ENCODE measurements around the gene STOM. TPM values are rescaled to one million over a fixed set of nuclear protein-coding genes. Genes with fewer than 3 reads are reported as not detected.
"Not testable (repeated sequence)": the region's sequence is repeated elsewhere in the genome, so short reads cannot be mapped to it uniquely, and the experiment has no call there.

Gene STOM
- total and polyA plus RNA-seq, 3 donors from 2014 or later: 49.7 to 82.3 (median 53.6) TPM

- Histone ChIP-seq H3K4me3 (no peak overlapping the region), H3K4me1 (no peaks in the 10 kb centered on the region), H3K36me3 (ENCODE audit: low read depth, missing control alignments) (no peaks in the 10 kb centered on the region), H3K27me3 (no peaks in the 10 kb centered on the region), H3K9me3 (no peaks in the 10 kb centered on the region), H3K27ac (no peak overlapping the region)
- intact Hi-C loops (cut with DNase I; ENCODE audit: low total_unique reads): loop anchor here (10.0 kb wide), 1 partner anchor 185 kb away; no protein-coding TSS in a partner anchor
- DNase-seq: no peak
- peak; percentile 67 to 78 (median 78) for TF ChIP-seq CTCF (IDR thresholded peaks at IDR 0.05)
- TF ChIP-seq POLR2A (IDR thresholded peaks at IDR 0.05): no peak
- WGBS, 2 donors: 24 to 27% methylated on average over 9 of the region's 9 CpGs
Measured at GRCh38 chr9:121399883-121400607, 30.0 kb upstream of the STOM start.

- 87 to 89% methylated on average over 4 of the region's 4 CpGs for WGBS, 2 donors
- Histone ChIP-seq H3K4me1 (no peaks in the 10 kb centered on the region), H3K9me3 (no peaks in the 10 kb centered on the region), H3K36me3 (ENCODE audit: low read depth, missing control alignments) (no peaks in the 10 kb centered on the region), H3K4me3 (no peak overlapping the region), H3K27me3 (no peaks in the 10 kb centered on the region), H3K27ac (no peak overlapping the region)
- intact Hi-C loops (cut with DNase I; ENCODE audit: low total_unique reads): loop anchor here (10.0 kb wide), 1 partner anchor 185 kb away; no protein-coding TSS in a partner anchor
- no peak for DNase-seq
- TF ChIP-seq CTCF (IDR thresholded peaks at IDR 0.05) (no peak), POLR2A (IDR thresholded peaks at IDR 0.05) (no peak)
Measured at GRCh38 chr9:121399126-121399882, 29.3 kb upstream of the STOM start.

- Histone ChIP-seq H3K4me1 (no peaks in the 10 kb centered on the region), H3K27me3 (no peaks in the 10 kb centered on the region), H3K4me3 (no peak overlapping the region), H3K36me3 (ENCODE audit: low read depth, missing control alignments) (no peaks in the 10 kb centered on the region), H3K27ac (no peak overlapping the region), H3K9me3 (no peaks in the 10 kb centered on the region)
- intact Hi-C loops (cut with DNase I; ENCODE audit: low total_unique reads): loop anchor here (10.0 kb wide), 1 partner anchor 184 kb away; no protein-coding TSS in a partner anchor
- WGBS, 2 donors: 93 to 96% methylated on average over 4 to 5 of the region's 5 CpGs
- no peak for DNase-seq
- no peak for TF ChIP-seq CTCF (IDR thresholded peaks at IDR 0.05)
- no peak for TF ChIP-seq POLR2A (IDR thresholded peaks at IDR 0.05)
Measured at GRCh38 chr9:121398374-121398773, 28.3 kb upstream of the STOM start.

GRCh38 chr9:121397277-121397676 is 27.2 kb upstream of the STOM start:
- not testable (repeated sequence) for H3K4me1 ChIP-seq; DNase-seq; H3K4me3 ChIP-seq; H3K9me3 ChIP-seq; H3K27me3 ChIP-seq; H3K36me3 ChIP-seq (ENCODE audit: low read depth, missing control alignments); H3K27ac ChIP-seq
- intact Hi-C loops (cut with DNase I; ENCODE audit: low total_unique reads): loop anchor here (10.0 kb wide), 1 partner anchor 182 kb away; no protein-coding TSS in a partner anchor
- WGBS, 2 donors: 95 to 100% methylated on average over 1 of the region's 1 CpG

- TF ChIP-seq CTCF (IDR thresholded peaks at IDR 0.05) (no peak), POLR2A (IDR thresholded peaks at IDR 0.05) (no peak)
- H3K27ac ChIP-seq: no peak overlapping the region
Measured at GRCh38 chr9:121395558-121395957, 25.5 kb upstream of the STOM start.

More at GRCh38 chr9:121395558-121395957, 25.5 kb upstream of the STOM start:
- no peaks in the 10 kb centered on the region for H3K36me3 ChIP-seq (ENCODE audit: low read depth, missing control alignments)
- no peak overlapping the region for H3K4me3 ChIP-seq
- H3K4me1 ChIP-seq: no peaks in the 10 kb centered on the region
- H3K27me3 ChIP-seq: no peaks in the 10 kb centered on the region
- H3K9me3 ChIP-seq: no peaks in the 10 kb centered on the region
- intact Hi-C loops (cut with DNase I; ENCODE audit: low total_unique reads): loop anchor here (10.0 kb wide), 1 partner anchor 181 kb away; no protein-coding TSS in a partner anchor
- DNase-seq: no peak

Data from testis (tissue), 3 donors.